ENCODE data around the gene PBX3. TPM values are rescaled to one million over a fixed set of nuclear protein-coding genes. Genes with fewer than 3 reads are reported as not detected.

Gene PBX3
- polyA plus RNA-seq, 1 donor (not counting 4 experiments of a cell fraction or from before 2014, with no cell fraction given): 26.3 TPM

DNA sequence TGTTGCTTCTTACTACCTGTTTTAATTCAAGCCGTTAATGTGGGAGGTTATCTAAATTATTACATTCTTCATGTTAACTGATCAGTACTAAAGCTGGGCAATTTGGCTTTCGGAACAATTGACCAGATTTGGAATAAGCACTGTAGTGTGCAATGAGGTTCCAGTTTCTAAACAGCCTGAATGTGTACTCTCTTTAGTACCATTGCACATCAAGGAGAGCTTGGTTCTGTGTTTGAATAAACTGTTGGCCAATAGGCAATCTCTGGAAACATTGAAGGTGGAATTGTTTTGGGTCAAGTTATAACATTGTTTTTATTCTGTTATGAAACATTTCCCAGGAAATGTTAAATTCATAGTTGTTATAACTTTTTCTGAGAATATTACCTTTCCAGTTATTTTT lies 105.2 kb downstream of the PBX3 start:
- no peaks in the 10 kb centered on the region for H4K20me1 ChIP-seq (ENCODE audit: control insufficient read depth, extremely low read depth, insufficient read depth, low read length)
- H3K9ac ChIP-seq (ENCODE audit: control insufficient read depth, extremely low read depth, insufficient read depth, low read length): no peak overlapping the region
- H3K27ac ChIP-seq (ENCODE audit: control insufficient read depth, insufficient read depth, low read length): no peak overlapping the region
- no peak overlapping the region for H3K4me3 ChIP-seq (ENCODE audit: control insufficient read depth in 2 of 3, extremely low read depth in 1 of 3, insufficient read depth in 2 of 3, low read depth in 1 of 3, low read length in 3 of 3)
- FAIRE-seq: peak; percentile 72
- TF ChIP-seq CTCF (optimal IDR thresholded peaks at IDR 0.05 in 1 of 3, IDR thresholded peaks at IDR 0.05 in 1 of 3, conservative IDR thresholded peaks at IDR 0.05 in 1 of 3; ENCODE audit: extremely low read depth in 1 of 3, insufficient read depth in 2 of 3, low read length in 3 of 3) (no peak), EZH2 (IDR thresholded peaks at IDR 0.05; ENCODE audit: low read length) (no peak)
- no peak overlapping the region for H2AFZ ChIP-seq (ENCODE audit: control insufficient read depth, low read length)
- DNase-seq (ENCODE audit: low read depth, low spot score): no peak
- no peaks in the 10 kb centered on the region for H3K27me3 ChIP-seq (ENCODE audit: control insufficient read depth, extremely low read depth, insufficient read depth, low read length)
- H3K9me1 ChIP-seq (ENCODE audit: control insufficient read depth, extremely low read depth, insufficient read depth, low read length): no peaks in the 10 kb centered on the region
- peaks cover 16% of the 10 kb centered on the region for H3K79me2 ChIP-seq (ENCODE audit: control insufficient read depth, insufficient read depth, low read length)
- dilution Hi-C loops (cut with MboI; ENCODE audit: extremely low pct_ligation_motif_present, low sequenced_read_pairs): no loop called here
- no peaks in the 10 kb centered on the region for H3K4me1 ChIP-seq (ENCODE audit: control insufficient read depth, extremely low read depth, insufficient read depth, low read length)
- H3K9me3 ChIP-seq (ENCODE audit: control insufficient read depth, low read depth, low read length): no peaks in the 10 kb centered on the region
- no peaks in the 10 kb centered on the region for H3K36me3 ChIP-seq (ENCODE audit: control insufficient read depth in 2 of 2, extremely low read depth in 1 of 2, insufficient read depth in 2 of 2, low read length in 2 of 2)
- no peak overlapping the region for H3K4me2 ChIP-seq (ENCODE audit: control insufficient read depth, extremely low read depth, insufficient read depth, low read depth, low read length)

DNA sequence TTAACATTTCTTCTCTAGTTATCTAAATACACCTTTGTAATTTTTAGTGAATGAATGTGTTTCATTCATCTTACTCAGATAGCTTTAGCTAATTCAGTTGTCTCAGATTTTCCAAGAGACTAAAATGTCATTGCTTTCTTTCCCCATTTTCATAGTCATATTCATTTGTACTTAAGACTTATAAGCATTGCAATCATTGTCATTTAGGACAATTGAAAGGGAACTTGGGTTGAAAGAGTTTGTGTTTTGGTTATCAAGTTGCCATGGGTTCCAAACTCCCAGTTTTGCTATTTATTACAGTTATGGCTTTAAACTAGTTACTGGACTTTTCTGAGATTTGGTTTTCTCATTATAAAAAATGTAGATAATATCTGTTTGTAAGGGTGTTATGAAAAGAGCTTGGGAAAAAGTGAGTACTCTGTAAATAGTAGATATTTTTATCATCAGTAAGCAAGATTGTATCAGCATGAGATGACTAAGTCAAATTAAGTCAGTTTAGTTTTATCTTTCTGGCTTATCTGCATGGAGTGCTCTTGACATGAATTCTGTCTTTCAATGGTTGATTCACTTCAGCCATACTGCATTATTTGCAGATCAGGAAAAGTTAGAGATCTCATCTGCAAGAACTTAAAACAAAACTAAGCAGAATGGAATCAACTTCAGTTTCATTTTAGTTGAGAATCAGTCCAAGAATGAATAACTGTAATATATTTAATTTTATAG lies 107.5 kb downstream of the PBX3 start:
- peak; percentile 41 for FAIRE-seq
- no peak for TF ChIP-seq EZH2 (IDR thresholded peaks at IDR 0.05; ENCODE audit: low read length)
- TF ChIP-seq CTCF (optimal IDR thresholded peaks at IDR 0.05 in 1 of 3, IDR thresholded peaks at IDR 0.05 in 1 of 3, conservative IDR thresholded peaks at IDR 0.05 in 1 of 3; ENCODE audit: extremely low read depth in 1 of 3, insufficient read depth in 2 of 3, low read length in 3 of 3): no peak
- DNase-seq (ENCODE audit: low read depth, low spot score): no peak
- Histone ChIP-seq H3K9me3 (ENCODE audit: control insufficient read depth, low read depth, low read length) (no peaks in the 10 kb centered on the region), H3K27ac (ENCODE audit: control insufficient read depth, insufficient read depth, low read length) (no peak overlapping the region), H4K20me1 (ENCODE audit: control insufficient read depth, extremely low read depth, insufficient read depth, low read length) (no peaks in the 10 kb centered on the region), H3K9me1 (ENCODE audit: control insufficient read depth, extremely low read depth, insufficient read depth, low read length) (no peaks in the 10 kb centered on the region), H3K4me3 (ENCODE audit: control insufficient read depth in 2 of 3, extremely low read depth in 1 of 3, insufficient read depth in 2 of 3, low read depth in 1 of 3, low read length in 3 of 3) (no peak overlapping the region), H3K36me3 (ENCODE audit: control insufficient read depth in 2 of 2, extremely low read depth in 1 of 2, insufficient read depth in 2 of 2, low read length in 2 of 2) (no peaks in the 10 kb centered on the region), H3K9ac (ENCODE audit: control insufficient read depth, extremely low read depth, insufficient read depth, low read length) (no peak overlapping the region), H3K4me1 (ENCODE audit: control insufficient read depth, extremely low read depth, insufficient read depth, low read length) (no peaks in the 10 kb centered on the region), H3K4me2 (ENCODE audit: control insufficient read depth, extremely low read depth, insufficient read depth, low read depth, low read length) (no peak overlapping the region), H3K27me3 (ENCODE audit: control insufficient read depth, extremely low read depth, insufficient read depth, low read length) (no peaks in the 10 kb centered on the region), H2AFZ (ENCODE audit: control insufficient read depth, low read length) (no peak overlapping the region), H3K79me2 (ENCODE audit: control insufficient read depth, insufficient read depth, low read length) (peaks cover 17% of the 10 kb centered on the region)
- dilution Hi-C loops (cut with MboI; ENCODE audit: extremely low pct_ligation_motif_present, low sequenced_read_pairs): no loop called here
